NK-92 treated with Interleukin-12 subunit alpha and Interleukin-12 subunit beta, amount 100 ng/mL, for 24 hours (cell line): Measurements from ENCODE around the gene AKR7A2.
"Not testable (repeated sequence)": the region's sequence is repeated elsewhere in the genome, so short reads cannot be mapped to it uniquely, and the experiment has no call there.

Experiments
- DNase-seq: peaks from one replicate; lab custom pipeline; 2025; lab: John Stamatoyannopoulos, UW

The AKR7A2 gene

GRCh38 chr1:19260211-19261138, 51.5 kb downstream of the AKR7A2 start:
- DNase-seq: no peak

GRCh38 chr1:19258353-19258752, 53.6 kb downstream of the AKR7A2 start:
- DNase-seq: no peak

GRCh38 chr1:19257178-19257914, 54.6 kb downstream of the AKR7A2 start:
- no peak for DNase-seq

GRCh38 chr1:19256301-19256700, 55.6 kb downstream of the AKR7A2 start:
- not testable (repeated sequence) for DNase-seq

- DNase-seq: no peak
Observed at GRCh38 chr1:19255288-19255687, 56.7 kb downstream of the AKR7A2 start.

- DNase-seq: no peak
Observed at GRCh38 chr1:19254416-19254815, 57.5 kb downstream of the AKR7A2 start.
